Sigmoid colon (tissue), 7 donors: ENCODE measurements around the gene EID3. TPM values are rescaled to one million over a fixed set of nuclear protein-coding genes. Genes with fewer than 3 reads are reported as not detected.

Source experiments
- DNase-seq: peaks from one replicate; pipeline ENCODE4 v3.0.0-alpha.2; 2019
- H3K27ac ChIP-seq, 4 donors: fragments of 200-600 bp; sonication (generic); one replicate each; pipeline ENCODE4 v1.5.1; 2016 to 2019; ENCODE audit warnings: mild to moderate bottlenecking in 1 of 4
- H3K27me3 ChIP-seq, 3 donors: fragments of 200-600 bp; sonication (generic); one replicate each; pipeline ENCODE4 v1.5.1; 2019; ENCODE audit warnings: mild to moderate bottlenecking in 1 of 3
- H3K36me3 ChIP-seq, 4 donors: fragments of 200-600 bp; sonication (generic); one replicate each; pipeline ENCODE4 v1.5.1; 2016 to 2019
- H3K4me1 ChIP-seq, 4 donors: fragments of 200-600 bp; sonication (generic); one replicate each; pipeline ENCODE4 v1.5.1; 2017 to 2019
- H3K4me3 ChIP-seq, 4 donors: fragments of 200-600 bp; sonication (generic); one replicate each; pipeline ENCODE4 v1.5.1; 2017 to 2019; ENCODE audit warnings: mild to moderate bottlenecking in 2 of 4, moderate library complexity in 1 of 4
- H3K9me3 ChIP-seq, 4 donors: fragments of 200-600 bp in 3 of 4; sonication (generic) in 3 of 4; one replicate each; pipeline versions ENCODE4 v1.5.1 to v1.6.1; 2013 to 2019
- CTCF ChIP-seq, 4 experiments: fragments of 450-650 bp in 3 of 4; fragments of 200-600 bp in 1 of 4; IDR thresholded peaks; one replicate each; pipeline ENCODE4 v1.5.1; 2016 to 2019; ENCODE audit warnings: antibody characterized with exemption in 4 of 4, mild to moderate bottlenecking in 3 of 4, moderate library complexity in 2 of 4
- EP300 ChIP-seq, 4 donors: sonication (generic); formaldehyde crosslinking; IDR thresholded peaks; one replicate each; pipeline ENCODE4 v1.6.1; 2017; ENCODE audit warnings: antibody characterized with exemption in 4 of 4
- POLR2A ChIP-seq, 2 donors: fragments of 450-650 bp; IDR thresholded peaks; one replicate each; pipeline ENCODE4 v1.6.1; 2016; ENCODE audit warnings: antibody characterized with exemption in 2 of 2, mild to moderate bottlenecking in 2 of 2, moderate library complexity in 2 of 2
- POLR2AphosphoS5 ChIP-seq, 4 donors: sonication (generic); formaldehyde crosslinking; IDR thresholded peaks; one replicate each; pipeline ENCODE4 v1.6.1; 2017; ENCODE audit warnings: antibody characterized with exemption in 4 of 4
- WGBS, 2 donors: extraction: QIAGEN DNeasy Blood & Tissue Kit; methylation state at CpG; one replicate each; pipeline ENCODE4 v1.1.7; 2013; 5-methylcytosine and 5-hydroxymethylcytosine counted together
- intact Hi-C: fragments of 100-400 bp; cut with DNase I; formaldehyde crosslinking; loops from one replicate; pipeline ENCODE4 v1.15.1; 2023
- polyA plus RNA-seq, 3 donors: library from polyadenylated mRNA; stranded (reverse); fragments of 200-250 nt; gene quantifications; one replicate each; pipeline ENCODE4 v1.2.3, GENCODE V29; 2013
- total RNA-seq, 4 donors: library from RNA; depleted of rRNA; stranded (reverse); fragments of >200 nt; gene quantifications; one replicate each; pipeline ENCODE4 v1.1.0, GENCODE V29; 2016
- donor health status: healthy with polysubstance abuse.
- donor health status: Bipolar disorder and iron deficiency.
- donor health status: healthy.

Gene EID3
- total and polyA plus RNA-seq, 7 donors, result 0.46 to 21.9 (median 4.6) TPM

- peaks cover 0 to 6% (median 6%) of the 10 kb centered on the region in 4 donors for H3K4me1 ChIP-seq
- H3K27ac ChIP-seq, result peak overlapping the region in 2 of 4 donors; percentile 19 to 38
- WGBS, 2 donors, result 81 to 88% methylated on average over 8 of the region's 8 CpGs
- peaks cover 12 to 92% (median 52%) of the 10 kb centered on the region in 4 donors for H3K36me3 ChIP-seq
- DNase-seq, result no peak
- TF ChIP-seq EP300 (IDR thresholded peaks at IDR 0.05) (no peak), POLR2AphosphoS5 (IDR thresholded peaks at IDR 0.05) (peak in 2 of 4 donors; percentile 25 to 45)
- H3K4me3 ChIP-seq, result no peak overlapping the region
- H3K9me3 ChIP-seq, result no peaks in the 10 kb centered on the region
- H3K27me3 ChIP-seq, result no peaks in the 10 kb centered on the region
- intact Hi-C loops, result no loop called here
These were observed 31.0 kb downstream of the EID3 start for GRCh38 chr12:104334581-104334980.

- no peaks in the 10 kb centered on the region for H3K9me3 ChIP-seq
- WGBS, 2 donors, result 93 to 98% methylated on average over 2 of the region's 2 CpGs
- H3K36me3 ChIP-seq, result peaks cover 16 to 93% (median 53%) of the 10 kb centered on the region in 4 donors
- H3K27me3 ChIP-seq, result no peaks in the 10 kb centered on the region
- no peak overlapping the region for H3K4me3 ChIP-seq
- intact Hi-C loops, result no loop called here
- no peak for TF ChIP-seq POLR2AphosphoS5 (IDR thresholded peaks at IDR 0.05)
- TF ChIP-seq EP300 (IDR thresholded peaks at IDR 0.05), result no peak
- TF ChIP-seq POLR2A (IDR thresholded peaks at IDR 0.05), result no peak
- TF ChIP-seq CTCF (IDR thresholded peaks at IDR 0.05), result no peak
- DNase-seq, result no peak
- peaks cover 0 to 22% (median 21%) of the 10 kb centered on the region in 4 donors for H3K4me1 ChIP-seq
- no peak overlapping the region for H3K27ac ChIP-seq
These were observed 32.6 kb downstream of the EID3 start for GRCh38 chr12:104336115-104336514.

- Histone ChIP-seq H3K4me1 (peaks cover 0 to 28% (median 24%) of the 10 kb centered on the region in 4 donors), H3K27ac (no peak overlapping the region), H3K27me3 (no peaks in the 10 kb centered on the region), H3K36me3 (peaks cover 22 to 93% (median 62%) of the 10 kb centered on the region in 4 donors), H3K9me3 (no peaks in the 10 kb centered on the region), H3K4me3 (no peak overlapping the region)
- intact Hi-C loops, result no loop called here
- WGBS, 2 donors, result 94 to 96% methylated on average over 7 of the region's 7 CpGs
- TF ChIP-seq EP300 (IDR thresholded peaks at IDR 0.05) (no peak), POLR2A (IDR thresholded peaks at IDR 0.05) (no peak), CTCF (IDR thresholded peaks at IDR 0.05) (no peak)
- no peak for DNase-seq
These were observed 33.6 kb downstream of the EID3 start for GRCh38 chr12:104337030-104337558.

GRCh38 chr12:104339663-104340062 is 36.1 kb downstream of the EID3 start:
- Histone ChIP-seq H3K36me3 (peaks cover 22 to 97% (median 65%) of the 10 kb centered on the region in 4 donors), H3K4me3 (no peak overlapping the region), H3K9me3 (no peaks in the 10 kb centered on the region), H3K27ac (peak overlapping the region in 2 of 4 donors; percentile 18 to 51), H3K27me3 (no peaks in the 10 kb centered on the region), H3K4me1 (peaks cover 0 to 40% (median 26%) of the 10 kb centered on the region in 4 donors)
- WGBS, 2 donors, result 95 to 96% methylated on average over 3 of the region's 3 CpGs
- no peak for DNase-seq
- intact Hi-C loops, result no loop called here
- TF ChIP-seq POLR2AphosphoS5 (IDR thresholded peaks at IDR 0.05) (no peak), EP300 (IDR thresholded peaks at IDR 0.05) (no peak), POLR2A (IDR thresholded peaks at IDR 0.05) (no peak), CTCF (IDR thresholded peaks at IDR 0.05) (no peak)

- no peak for TF ChIP-seq EP300 (IDR thresholded peaks at IDR 0.05)
- no peak for TF ChIP-seq CTCF (IDR thresholded peaks at IDR 0.05)
- TF ChIP-seq POLR2AphosphoS5 (IDR thresholded peaks at IDR 0.05), result no peak
- TF ChIP-seq POLR2A (IDR thresholded peaks at IDR 0.05), result no peak
- WGBS, 2 donors, result 79 to 96% methylated on average over 1 of the region's 1 CpG
- DNase-seq, result no peak
- H3K9me3 ChIP-seq, result no peaks in the 10 kb centered on the region
- H3K27me3 ChIP-seq, result no peaks in the 10 kb centered on the region
- peaks cover 0 to 43% (median 26%) of the 10 kb centered on the region in 4 donors for H3K4me1 ChIP-seq
- intact Hi-C loops, result no loop called here
- H3K4me3 ChIP-seq, result no peak overlapping the region
- H3K36me3 ChIP-seq, result peaks cover 22 to 97% (median 61%) of the 10 kb centered on the region in 4 donors
- H3K27ac ChIP-seq, result peak overlapping the region in 3 of 4 donors; percentile 18 to 51 (median 24)
These were observed 36.6 kb downstream of the EID3 start for GRCh38 chr12:104340177-104340576.
